GM18520 (cell line): ENCODE results near the gene PLXNB1.
"Not testable (repeated sequence)": the region's sequence is repeated elsewhere in the genome, so short reads cannot be mapped to it uniquely, and the experiment has no call there.

ENCODE experiments used
- ATAC-seq: cut with Tn5 transposase; IDR thresholded peaks from one replicate; pipeline ENCODE4 v1.9.1; 2021; ENCODE audit not compliant: unreplicated experiment

Gene PLXNB1

GRCh38 chr3:48429960-48430707 is at the start of gene PLXNB1:
Gene PLXNB1, minus strand, starts transcription at chr3:48430086. Its CDS starts 5,475 bp downstream, at chr3:48424611.
- ATAC-seq, result no peak

GRCh38 chr3:48478626-48479555 is 49.0 kb upstream of the PLXNB1 start:
- no peak for ATAC-seq

- ATAC-seq, result no peak
Observed at GRCh38 chr3:48477959-48478520, 48.2 kb upstream of the PLXNB1 start.

GRCh38 chr3:48476426-48477053 is 46.7 kb upstream of the PLXNB1 start:
- no peak for ATAC-seq

GRCh38 chr3:48475188-48475587 is 45.3 kb upstream of the PLXNB1 start:
- no peak for ATAC-seq

- ATAC-seq, result no peak
Observed at GRCh38 chr3:48474619-48475018, 44.7 kb upstream of the PLXNB1 start.

- not testable (repeated sequence) for ATAC-seq
Observed at GRCh38 chr3:48474031-48474430, 44.1 kb upstream of the PLXNB1 start.

GRCh38 chr3:48473617-48473952 is 43.7 kb upstream of the PLXNB1 start:
- ATAC-seq, result no peak

- peak; percentile 76 for ATAC-seq
Observed at GRCh38 chr3:48472923-48473616, 43.2 kb upstream of the PLXNB1 start.

- no peak for ATAC-seq
Observed at GRCh38 chr3:48472673-48472922, 42.7 kb upstream of the PLXNB1 start.

GRCh38 chr3:48470286-48470685 is 40.4 kb upstream of the PLXNB1 start:
- ATAC-seq, result no peak

- no peak for ATAC-seq
Observed at GRCh38 chr3:48469046-48469915, 39.4 kb upstream of the PLXNB1 start.

GRCh38 chr3:48468329-48468731 is 38.4 kb upstream of the PLXNB1 start:
- no peak for ATAC-seq

GRCh38 chr3:48467473-48468267 is 37.8 kb upstream of the PLXNB1 start:
- ATAC-seq, result no peak

GRCh38 chr3:48467110-48467454 is 37.2 kb upstream of the PLXNB1 start:
- no peak for ATAC-seq

GRCh38 chr3:48466386-48467109 is 36.7 kb upstream of the PLXNB1 start:
- peak; percentile 13 for ATAC-seq

- peak; percentile 69 for ATAC-seq
Observed at GRCh38 chr3:48465531-48466378, 35.9 kb upstream of the PLXNB1 start.

GRCh38 chr3:48465237-48465530 is 35.3 kb upstream of the PLXNB1 start:
- no peak for ATAC-seq
